Measurements from ENCODE around the gene TRAF2.

GRCh38 chr9:136903041-136903554 lies 16.8 kb downstream of the TRAF2 start:
- TF ChIP-seq CTCF (IDR thresholded peaks at IDR 0.05; ENCODE audit: low read depth, low read length) (no peak), POLR2A (IDR thresholded peaks at IDR 0.05; ENCODE audit: extremely low read depth, insufficient read length) (no peak), MAX (IDR thresholded peaks at IDR 0.05; ENCODE audit: low read depth, low read length) (no peak)
